Muscle layer of colon (tissue), 2 donors: ENCODE results near the gene GOLGA6L2.
"Not testable (repeated sequence)": the region's sequence is repeated elsewhere in the genome, so short reads cannot be mapped to it uniquely, and the experiment has no call there.

Source experiments
- H3K27ac ChIP-seq: one replicate; pipeline ENCODE4 v1.7.0; 2013; ENCODE audit warnings: low read depth, mild to moderate bottlenecking, low read length, moderate library complexity
- H3K27me3 ChIP-seq, 2 donors: one replicate each; pipeline ENCODE4 v1.7.0; 2013; ENCODE audit warnings: low read length in 2 of 2, mild to moderate bottlenecking in 2 of 2; ENCODE audit not compliant: insufficient read depth in 2 of 2, control insufficient read depth in 1 of 2
- H3K36me3 ChIP-seq: one replicate; pipeline ENCODE4 v1.7.0; 2013; ENCODE audit warnings: mild to moderate bottlenecking, low read length; ENCODE audit not compliant: insufficient read depth
- H3K4me1 ChIP-seq: one replicate; pipeline ENCODE4 v1.7.0; 2013; ENCODE audit warnings: mild to moderate bottlenecking, low read length; ENCODE audit not compliant: insufficient read depth
- H3K4me3 ChIP-seq, 2 donors: one replicate each; pipeline ENCODE4 v1.7.0; 2013; ENCODE audit warnings: low read length in 2 of 2, low read depth in 1 of 2, mild to moderate bottlenecking in 1 of 2, moderate library complexity in 1 of 2
- H3K9ac ChIP-seq: one replicate; pipeline ENCODE4 v1.7.0; 2013; ENCODE audit warnings: low read length
- H3K9me3 ChIP-seq: one replicate; pipeline ENCODE4 v1.7.0; 2013; ENCODE audit warnings: mild to moderate bottlenecking, low read length
- donor health status: abdominal sarcoma.
- donor health status: Adenocarcinoma of cecum.

GOLGA6L2 gene

DNA sequence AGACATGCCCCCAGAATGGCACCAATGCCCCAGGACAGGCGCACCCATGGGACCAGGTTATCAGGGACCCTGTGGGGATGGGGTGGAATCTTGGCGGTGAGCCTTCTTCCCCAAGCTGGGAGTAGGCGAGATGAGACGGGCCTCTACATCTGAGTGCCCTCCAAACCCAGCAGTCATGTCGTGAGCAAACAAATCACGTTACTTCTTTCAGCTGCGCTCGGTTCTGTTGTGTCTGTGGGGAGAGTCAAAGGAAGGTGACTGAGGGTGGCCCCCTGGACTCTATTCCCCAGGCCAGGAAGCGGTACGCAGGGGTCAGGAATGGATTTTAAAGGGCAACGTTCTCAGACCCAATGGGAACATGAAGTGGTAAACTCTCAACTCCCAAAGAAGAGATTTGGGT, 2.8 kb downstream of the GOLGA6L2 start:
- H3K4me3 ChIP-seq, result no peak overlapping the region
- H3K4me1 ChIP-seq, result no peaks in the 10 kb centered on the region
- no peaks in the 10 kb centered on the region for H3K36me3 ChIP-seq
- H3K27me3 ChIP-seq, result no peaks in the 10 kb centered on the region
- no peak overlapping the region for H3K27ac ChIP-seq
- H3K9ac ChIP-seq, result no peak overlapping the region
- H3K9me3 ChIP-seq, result no peaks in the 10 kb centered on the region

DNA sequence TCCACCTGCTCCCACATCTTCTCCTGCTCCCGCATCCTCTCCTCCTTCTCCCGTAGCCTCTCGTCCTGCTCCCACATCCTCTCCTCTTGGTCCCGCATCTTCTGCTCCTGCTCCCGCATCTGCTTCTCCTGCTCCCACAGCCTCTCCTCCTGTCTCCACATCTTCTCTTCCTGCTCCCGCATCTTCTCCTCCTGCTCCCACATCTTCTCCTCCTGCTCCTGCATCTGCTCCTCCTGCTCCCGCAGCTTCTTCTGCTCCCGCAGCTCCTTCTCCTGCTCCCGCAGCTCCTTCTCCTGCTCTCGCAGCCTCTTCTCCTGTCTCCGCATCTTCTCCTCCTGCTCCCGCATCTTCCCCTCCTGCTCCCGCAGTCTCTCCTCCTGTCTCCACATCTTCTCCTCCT, 5.8 kb downstream of the GOLGA6L2 start:
- Histone ChIP-seq H3K36me3 (no peaks in the 10 kb centered on the region), H3K9me3 (no peaks in the 10 kb centered on the region), H3K27ac (no peak overlapping the region), H3K4me1 (no peaks in the 10 kb centered on the region), H3K9ac (no peak overlapping the region), H3K27me3 (no peaks in the 10 kb centered on the region), H3K4me3 (no peak overlapping the region)

DNA sequence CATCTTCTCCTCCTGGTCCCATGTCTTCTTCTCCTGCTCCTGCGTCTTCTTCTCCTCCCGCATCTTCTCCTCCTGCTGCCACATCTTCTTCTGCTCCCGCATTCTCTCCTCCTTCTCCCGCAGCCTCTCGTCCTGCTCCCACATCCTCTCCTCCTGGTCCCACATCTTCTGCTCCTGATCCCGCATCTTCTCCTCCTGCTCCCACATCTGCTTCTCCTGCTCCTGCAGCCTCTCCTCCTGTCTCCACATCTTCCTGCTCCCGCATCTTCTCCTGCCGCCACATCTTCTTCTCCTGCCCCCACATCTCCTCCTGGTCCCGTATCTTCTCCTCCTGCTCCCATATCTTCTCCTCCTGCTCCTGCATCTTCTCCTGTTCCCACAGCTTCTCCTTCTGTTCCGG, 6.4 kb downstream of the GOLGA6L2 start:
- no peak overlapping the region for H3K4me3 ChIP-seq
- no peaks in the 10 kb centered on the region for H3K36me3 ChIP-seq
- no peaks in the 10 kb centered on the region for H3K4me1 ChIP-seq
- no peaks in the 10 kb centered on the region for H3K9me3 ChIP-seq
- no peak overlapping the region for H3K27ac ChIP-seq
- H3K9ac ChIP-seq, result no peak overlapping the region
- H3K27me3 ChIP-seq, result no peaks in the 10 kb centered on the region

DNA sequence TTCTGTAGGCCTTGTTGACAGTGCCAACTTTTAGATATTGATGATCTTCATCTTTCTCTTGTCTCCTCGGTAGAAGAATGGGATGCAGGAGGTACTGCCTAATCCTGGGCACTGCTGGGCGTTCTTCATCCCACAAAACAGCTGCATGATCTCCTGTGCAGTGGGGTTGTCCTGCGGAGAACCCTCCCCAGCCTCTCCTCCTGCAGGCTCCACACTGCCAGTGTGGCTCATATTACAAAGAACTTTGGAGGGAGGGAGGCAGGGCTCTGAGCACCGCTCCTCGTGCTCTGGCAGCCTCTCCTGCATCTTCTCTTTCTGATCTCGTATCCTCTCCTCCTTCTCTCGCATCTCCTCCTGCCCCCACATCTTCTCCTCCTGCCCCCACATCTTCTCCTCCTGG, 7.5 kb downstream of the GOLGA6L2 start:
- no peaks in the 10 kb centered on the region for H3K4me1 ChIP-seq
- H3K27ac ChIP-seq, result no peak overlapping the region
- H3K9ac ChIP-seq, result no peak overlapping the region
- no peak overlapping the region for H3K4me3 ChIP-seq
- no peaks in the 10 kb centered on the region for H3K27me3 ChIP-seq
- H3K36me3 ChIP-seq, result no peaks in the 10 kb centered on the region
- no peaks in the 10 kb centered on the region for H3K9me3 ChIP-seq

DNA sequence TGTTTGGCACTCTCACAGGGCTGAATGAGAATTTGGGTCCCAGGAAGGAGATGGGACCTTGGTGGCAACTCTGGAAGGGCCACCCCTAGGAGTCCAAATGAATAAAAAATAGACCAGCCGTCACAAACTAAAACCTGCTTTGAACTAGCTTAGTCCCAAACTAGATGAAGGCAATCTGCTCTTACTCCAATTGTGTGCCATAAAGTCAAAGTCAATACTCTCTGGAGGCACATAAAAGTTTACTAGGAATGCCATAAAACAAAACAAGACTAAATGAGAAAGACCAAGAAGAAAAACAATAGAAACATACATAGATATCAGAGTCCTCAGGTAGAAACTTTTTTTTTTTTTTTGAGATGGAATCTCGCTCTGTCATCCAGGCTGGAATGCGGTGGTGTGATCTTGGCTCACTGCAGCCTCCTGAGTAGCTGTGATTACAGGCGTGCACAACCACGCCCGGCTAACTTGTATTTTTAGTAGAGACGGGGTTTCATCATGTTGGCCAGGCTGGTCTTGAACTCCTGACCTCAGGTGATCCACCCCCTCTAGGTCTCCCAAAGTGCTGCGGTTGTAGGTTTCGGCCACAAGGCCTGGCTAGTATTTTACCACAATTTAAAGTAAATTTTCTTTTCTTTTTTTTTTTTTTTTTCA, 8.1 kb downstream of the GOLGA6L2 start:
- no peak overlapping the region for H3K9ac ChIP-seq
- no peak overlapping the region for H3K4me3 ChIP-seq
- H3K4me1 ChIP-seq, result no peaks in the 10 kb centered on the region
- H3K36me3 ChIP-seq, result no peaks in the 10 kb centered on the region
- H3K27ac ChIP-seq, result no peak overlapping the region
- no peaks in the 10 kb centered on the region for H3K9me3 ChIP-seq
- no peaks in the 10 kb centered on the region for H3K27me3 ChIP-seq

DNA sequence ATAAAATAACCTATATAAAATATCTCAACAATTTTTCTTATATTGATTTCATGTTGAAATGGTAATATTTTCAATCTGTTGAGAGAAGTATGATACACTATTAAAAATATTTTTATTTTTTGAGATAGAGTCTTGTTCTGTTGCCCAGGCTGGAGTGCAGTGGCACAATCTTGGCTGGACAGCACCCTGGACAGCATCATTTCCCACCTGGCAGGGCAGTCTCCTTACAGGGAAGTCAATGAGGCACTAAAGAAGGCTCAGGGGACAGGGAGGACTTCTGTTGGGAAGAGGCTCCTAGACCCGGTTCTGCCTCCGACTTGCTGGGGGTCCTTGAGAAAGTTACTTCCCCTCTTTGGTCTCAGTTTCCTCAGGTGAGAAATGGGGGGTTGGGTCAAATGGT, 9.4 kb downstream of the GOLGA6L2 start:
- Histone ChIP-seq H3K27me3 (no peaks in the 10 kb centered on the region), H3K9me3 (no peaks in the 10 kb centered on the region), H3K9ac (no peak overlapping the region), H3K27ac (no peak overlapping the region), H3K4me3 (no peak overlapping the region), H3K4me1 (no peaks in the 10 kb centered on the region), H3K36me3 (no peaks in the 10 kb centered on the region)

DNA sequence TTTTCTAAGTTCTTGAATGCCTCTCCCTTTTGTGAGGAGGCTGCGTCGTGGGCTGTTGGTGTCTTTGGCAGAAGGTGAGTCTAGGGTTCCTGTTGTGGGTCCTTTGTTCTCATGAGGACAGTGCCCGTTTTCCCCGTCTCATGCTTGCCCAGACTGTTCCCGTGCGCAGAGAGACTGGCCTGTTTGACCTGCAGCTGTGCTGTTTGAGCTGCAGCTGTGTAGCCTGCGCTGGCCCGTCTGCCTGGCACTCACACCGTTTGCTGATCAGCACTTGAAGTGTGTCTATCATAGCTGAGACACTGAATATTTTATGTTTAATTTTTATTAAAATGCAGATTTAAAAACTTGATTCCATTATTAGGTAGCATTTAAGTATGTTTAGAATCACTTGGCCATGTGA, 9.9 kb downstream of the GOLGA6L2 start:
- no peak overlapping the region for H3K4me3 ChIP-seq
- H3K36me3 ChIP-seq, result no peaks in the 10 kb centered on the region
- H3K9ac ChIP-seq, result no peak overlapping the region
- H3K9me3 ChIP-seq, result no peaks in the 10 kb centered on the region
- no peaks in the 10 kb centered on the region for H3K27me3 ChIP-seq
- H3K27ac ChIP-seq, result no peak overlapping the region
- H3K4me1 ChIP-seq, result no peaks in the 10 kb centered on the region

DNA sequence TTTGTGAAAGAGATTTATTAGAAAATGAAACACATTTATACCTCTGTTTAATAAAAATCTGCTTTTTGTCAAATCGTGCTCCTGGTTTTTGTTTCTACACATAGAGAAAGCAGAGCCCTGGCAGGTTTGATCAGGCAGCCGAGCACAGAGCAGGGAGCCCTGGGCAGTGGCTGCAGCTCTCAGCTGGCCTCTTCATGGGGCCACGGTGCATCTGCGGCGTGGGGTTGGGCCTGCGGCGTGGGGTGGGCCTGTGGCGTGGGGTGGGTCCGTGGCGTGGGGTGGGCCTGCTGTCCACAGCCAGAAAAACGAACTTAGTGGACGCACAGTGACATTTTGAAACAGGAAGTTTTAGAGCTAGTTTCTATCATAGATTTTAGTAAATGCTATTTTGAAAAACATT, 10.6 kb downstream of the GOLGA6L2 start:
- H3K9ac ChIP-seq, result no peak overlapping the region
- H3K9me3 ChIP-seq, result no peaks in the 10 kb centered on the region
- H3K4me3 ChIP-seq, result no peak overlapping the region
- no peaks in the 10 kb centered on the region for H3K27me3 ChIP-seq
- no peak overlapping the region for H3K27ac ChIP-seq
- H3K4me1 ChIP-seq, result no peaks in the 10 kb centered on the region
- no peaks in the 10 kb centered on the region for H3K36me3 ChIP-seq

DNA sequence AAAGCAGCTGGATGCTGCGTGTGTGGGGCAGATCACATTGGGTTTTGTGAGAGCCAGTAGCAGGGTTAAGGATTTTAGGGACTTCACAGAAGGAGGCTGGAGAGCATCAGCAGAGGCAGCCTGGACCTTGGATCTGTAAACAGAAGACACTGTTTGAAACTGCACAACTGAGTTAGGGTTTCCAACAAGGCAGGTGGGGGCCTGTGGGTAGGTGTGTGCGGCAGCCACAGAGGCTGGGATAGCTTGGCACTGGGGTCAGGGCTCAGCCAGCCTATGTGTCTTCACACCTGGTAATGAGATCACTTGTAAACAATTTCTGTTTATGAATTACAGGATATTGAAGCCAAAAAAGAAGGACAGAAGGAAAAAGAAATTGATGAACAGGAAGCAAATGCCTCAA, 12.3 kb downstream of the GOLGA6L2 start:
- not testable (repeated sequence) for H3K4me3 ChIP-seq, H3K36me3 ChIP-seq, H3K9ac ChIP-seq, H3K27ac ChIP-seq, H3K4me1 ChIP-seq, H3K9me3 ChIP-seq, H3K27me3 ChIP-seq

DNA sequence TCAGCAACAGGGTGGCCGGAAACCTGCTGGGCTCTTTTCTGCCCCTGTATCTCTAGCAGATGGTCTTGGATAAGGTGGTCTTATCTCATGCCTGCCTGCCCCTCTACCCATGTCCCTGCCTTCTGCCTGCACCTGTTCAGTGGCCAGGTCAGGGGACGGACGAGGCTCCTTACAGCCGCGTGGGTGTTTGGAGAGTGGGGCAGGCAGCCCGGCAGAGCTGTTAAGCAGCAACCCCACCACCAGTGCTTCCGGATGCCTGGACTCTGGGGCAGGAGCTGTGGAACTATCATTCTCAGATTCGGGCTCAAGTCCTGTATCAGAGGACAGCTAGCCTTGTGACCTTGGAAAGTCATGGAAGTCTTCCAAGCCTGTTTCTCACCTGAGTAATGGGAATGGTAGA, 21.7 kb downstream of the GOLGA6L2 start:
- H3K27me3 ChIP-seq, H3K9me3 ChIP-seq, H3K9ac ChIP-seq, H3K27ac ChIP-seq, H3K36me3 ChIP-seq, H3K4me1 ChIP-seq, H3K4me3 ChIP-seq: not testable (repeated sequence)

DNA sequence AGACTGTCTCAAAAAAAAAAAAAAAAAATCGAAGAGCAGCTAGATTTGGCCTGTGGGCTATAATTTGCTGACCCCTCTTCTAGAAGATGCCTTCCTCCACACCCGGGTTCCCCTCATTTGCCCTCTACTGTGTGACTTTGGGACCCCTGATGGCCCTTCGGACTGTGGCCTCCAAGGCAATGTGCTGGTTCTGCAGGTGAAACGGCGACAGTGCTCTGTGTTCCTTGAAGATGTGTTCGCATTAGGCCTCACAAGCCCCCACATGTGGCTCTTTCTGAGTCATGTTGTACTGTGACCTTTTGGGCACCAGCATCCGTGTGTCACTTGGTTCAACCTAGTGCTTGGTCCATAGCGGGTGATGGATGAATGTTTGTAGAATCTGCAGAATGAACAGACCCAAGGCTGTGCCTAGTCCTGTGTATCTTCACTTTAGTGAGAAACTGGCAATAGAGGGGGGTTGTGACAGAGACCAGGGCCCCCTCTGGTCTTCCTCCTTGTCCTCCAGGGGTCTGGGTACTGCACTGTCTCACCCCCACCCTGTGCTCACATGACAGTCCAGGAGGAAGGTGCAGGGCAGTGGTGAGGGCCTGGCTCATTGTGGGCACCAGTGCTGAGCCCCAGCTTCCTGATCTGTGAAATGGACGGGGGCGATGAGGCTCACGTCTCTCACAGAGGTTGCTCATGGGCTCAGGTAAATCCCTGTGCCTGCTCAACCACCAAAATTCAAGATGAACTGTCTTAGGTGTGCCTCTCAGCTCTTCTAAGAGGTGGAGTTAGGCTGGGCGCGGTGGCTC, 22.7 kb downstream of the GOLGA6L2 start:
- Histone ChIP-seq H3K4me3 (no peak overlapping the region), H3K27me3 (no peaks in the 10 kb centered on the region), H3K36me3 (no peaks in the 10 kb centered on the region), H3K4me1 (no peaks in the 10 kb centered on the region), H3K9ac (no peak overlapping the region), H3K27ac (no peak overlapping the region), H3K9me3 (no peaks in the 10 kb centered on the region)
